CD4-positive, alpha-beta T cell treated with Interleukin-12 subunit alpha and Interleukin-12 subunit beta, for 1 hour (primary cell): ENCODE results near the gene ACSM6.
A peak's percentile ranks its signal among the peaks of the same experiment; 100 is the strongest.
"Not testable (repeated sequence)": the region's sequence is repeated elsewhere in the genome, so short reads cannot be mapped to it uniquely, and the experiment has no call there.

ENCODE experiments used
- DNase-seq: peaks from one replicate; pipeline ENCODE4 v3.0.0-alpha.2; 2020

ACSM6 gene

GRCh38 chr10:95193944-95194343 is at the start of gene ACSM6:
Gene ACSM6 (plus strand): TSS chr10:95194238. CDS start chr10:95194486, 248 bp downstream.
- DNase-seq = no peak

GRCh38 chr10:95168694-95169093 is 25.3 kb upstream of the ACSM6 start:
- no peak for DNase-seq

- DNase-seq = no peak
These were observed 24.5 kb upstream of the ACSM6 start for GRCh38 chr10:95169522-95169921.

- DNase-seq = no peak
These were observed 23.2 kb upstream of the ACSM6 start for GRCh38 chr10:95170790-95171189.

GRCh38 chr10:95171336-95171735 is 22.7 kb upstream of the ACSM6 start:
- no peak for DNase-seq

- DNase-seq = no peak
These were observed 21.2 kb upstream of the ACSM6 start for GRCh38 chr10:95172851-95173250.

GRCh38 chr10:95176101-95176500 is 17.9 kb upstream of the ACSM6 start:
- no peak for DNase-seq

GRCh38 chr10:95177429-95177828 is 16.6 kb upstream of the ACSM6 start:
- DNase-seq = no peak

GRCh38 chr10:95178266-95178665 is 15.8 kb upstream of the ACSM6 start:
- no peak for DNase-seq

- DNase-seq = no peak
These were observed 15.2 kb upstream of the ACSM6 start for GRCh38 chr10:95178797-95179196.

GRCh38 chr10:95181726-95182125 is 12.3 kb upstream of the ACSM6 start:
- no peak for DNase-seq

GRCh38 chr10:95183271-95184230 is 10.5 kb upstream of the ACSM6 start:
- DNase-seq = peak; percentile 46

GRCh38 chr10:95187617-95188016 is 6.4 kb upstream of the ACSM6 start:
- DNase-seq = no peak

GRCh38 chr10:95188593-95188992 is 5.4 kb upstream of the ACSM6 start:
- no peak for DNase-seq

- no peak for DNase-seq
These were observed 2.0 kb downstream of the ACSM6 start for GRCh38 chr10:95196046-95196445.

GRCh38 chr10:95201736-95202135 is 7.7 kb downstream of the ACSM6 start:
- DNase-seq = no peak

- not testable (repeated sequence) for DNase-seq
These were observed 8.8 kb downstream of the ACSM6 start for GRCh38 chr10:95202865-95203264.

GRCh38 chr10:95208702-95209391 is 14.8 kb downstream of the ACSM6 start:
- DNase-seq = no peak

- no peak for DNase-seq
These were observed 15.6 kb downstream of the ACSM6 start for GRCh38 chr10:95209509-95210127.

- no peak for DNase-seq
These were observed 17.7 kb downstream of the ACSM6 start for GRCh38 chr10:95211606-95212279.

GRCh38 chr10:95214369-95214768 is 20.3 kb downstream of the ACSM6 start:
- DNase-seq = no peak

- DNase-seq = no peak
These were observed 20.8 kb downstream of the ACSM6 start for GRCh38 chr10:95214793-95215192.

- no peak for DNase-seq
These were observed 23.4 kb downstream of the ACSM6 start for GRCh38 chr10:95217476-95217875.
